Neutrophil (primary cell): ENCODE results near the gene KTN1.

Source experiments
- H3K27ac ChIP-seq: fragments of 200-600 bp; sonication (generic); 2 replicates; pipeline ENCODE4 v1.5.1; 2016; ENCODE audit warnings: mild to moderate bottlenecking, moderate library complexity
- H3K27me3 ChIP-seq: fragments of 200-600 bp; sonication (generic); 2 replicates; pipeline ENCODE4 v1.6.0; 2016; ENCODE audit warnings: mild to moderate bottlenecking
- H3K36me3 ChIP-seq: fragments of 200-600 bp; sonication (generic); 2 replicates; pipeline ENCODE4 v1.5.1; 2017
- H3K4me1 ChIP-seq, 2 experiments: fragments of 200-600 bp in 1 of 2; sonication (generic) in 1 of 2; 1 replicate in 1 of 2; 2 replicates in 1 of 2; pipeline versions ENCODE4 v1.5.1 to v1.6.1; 2013 to 2016; ENCODE audit warnings: low read depth in 1 of 2, low read length in 1 of 2, mild to moderate bottlenecking in 1 of 2, moderate library complexity in 1 of 2; ENCODE audit not compliant: control insufficient read depth in 1 of 2, insufficient read depth in 1 of 2
- H3K4me3 ChIP-seq, 2 experiments: fragments of 200-600 bp in 1 of 2; sonication (generic) in 1 of 2; 1 replicate in 1 of 2; 2 replicates in 1 of 2; pipeline ENCODE4 v1.5.1; 2013 to 2016; ENCODE audit warnings: low read depth in 1 of 2, low read length in 1 of 2, mild to moderate bottlenecking in 1 of 2, moderate library complexity in 1 of 2
- H3K9me3 ChIP-seq: fragments of 200-600 bp; sonication (generic); 2 replicates; pipeline ENCODE4 v1.5.1; 2016
- TF ChIP-seq, protein P1 (sequence below): fragments of 200-600 bp; sonication (generic); IDR thresholded peaks from 2 replicates; pipeline ENCODE4 v1.5.1; 2016; ENCODE audit warnings: antibody characterized with exemption

KTN1 gene

DNA sequence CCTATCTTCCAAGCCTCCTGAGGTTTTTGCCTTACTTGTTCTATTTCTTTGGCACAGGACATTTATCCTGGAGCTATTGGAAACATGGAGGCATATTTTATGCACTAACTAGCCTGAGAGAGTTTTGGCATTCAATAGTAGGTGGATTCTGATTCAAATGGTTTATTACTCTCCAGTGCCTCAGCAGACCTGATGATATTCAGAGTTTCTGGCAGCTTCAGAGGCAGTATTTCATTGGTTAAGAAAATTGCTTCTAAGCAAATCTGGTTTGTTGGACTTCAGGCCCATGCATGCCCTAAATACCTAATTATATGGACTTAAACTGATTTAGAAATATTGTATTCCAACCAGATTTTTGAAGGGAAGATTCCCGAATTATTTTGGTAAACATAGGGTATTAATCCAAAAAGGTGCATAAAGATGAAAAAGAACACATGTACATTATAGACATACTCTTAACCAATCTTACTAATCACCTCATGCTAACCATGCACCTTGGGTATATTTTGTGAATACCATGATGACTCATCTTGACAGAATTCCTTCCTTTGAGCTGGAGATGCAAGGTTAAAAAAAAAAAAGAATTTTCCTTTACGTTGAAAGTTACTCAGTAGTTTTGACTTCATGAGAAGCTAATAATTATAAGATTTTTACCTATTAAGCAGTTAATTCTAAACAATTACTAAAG, 44.3 kb upstream of the KTN1 start:
- no peaks in the 10 kb centered on the region for H3K27me3 ChIP-seq
- H3K36me3 ChIP-seq: no peaks in the 10 kb centered on the region
- no peak overlapping the region for H3K27ac ChIP-seq
- TF ChIP-seq, protein P1, sequence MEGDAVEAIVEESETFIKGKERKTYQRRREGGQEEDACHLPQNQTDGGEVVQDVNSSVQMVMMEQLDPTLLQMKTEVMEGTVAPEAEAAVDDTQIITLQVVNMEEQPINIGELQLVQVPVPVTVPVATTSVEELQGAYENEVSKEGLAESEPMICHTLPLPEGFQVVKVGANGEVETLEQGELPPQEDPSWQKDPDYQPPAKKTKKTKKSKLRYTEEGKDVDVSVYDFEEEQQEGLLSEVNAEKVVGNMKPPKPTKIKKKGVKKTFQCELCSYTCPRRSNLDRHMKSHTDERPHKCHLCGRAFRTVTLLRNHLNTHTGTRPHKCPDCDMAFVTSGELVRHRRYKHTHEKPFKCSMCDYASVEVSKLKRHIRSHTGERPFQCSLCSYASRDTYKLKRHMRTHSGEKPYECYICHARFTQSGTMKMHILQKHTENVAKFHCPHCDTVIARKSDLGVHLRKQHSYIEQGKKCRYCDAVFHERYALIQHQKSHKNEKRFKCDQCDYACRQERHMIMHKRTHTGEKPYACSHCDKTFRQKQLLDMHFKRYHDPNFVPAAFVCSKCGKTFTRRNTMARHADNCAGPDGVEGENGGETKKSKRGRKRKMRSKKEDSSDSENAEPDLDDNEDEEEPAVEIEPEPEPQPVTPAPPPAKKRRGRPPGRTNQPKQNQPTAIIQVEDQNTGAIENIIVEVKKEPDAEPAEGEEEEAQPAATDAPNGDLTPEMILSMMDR: no peak
- no peaks in the 10 kb centered on the region for H3K4me1 ChIP-seq
- no peaks in the 10 kb centered on the region for H3K9me3 ChIP-seq
- no peak overlapping the region for H3K4me3 ChIP-seq

GRCh38 chr14:55536204-55536708, 43.8 kb upstream of the KTN1 start:
- Histone ChIP-seq H3K4me1 (no peaks in the 10 kb centered on the region), H3K27ac (no peak overlapping the region), H3K27me3 (no peaks in the 10 kb centered on the region), H3K9me3 (no peaks in the 10 kb centered on the region), H3K4me3 (no peak overlapping the region), H3K36me3 (no peaks in the 10 kb centered on the region)
- TF ChIP-seq, protein P1: no peak

GRCh38 chr14:55537782-55538181, 42.2 kb upstream of the KTN1 start:
- no peak overlapping the region for H3K27ac ChIP-seq
- no peak overlapping the region for H3K4me3 ChIP-seq
- no peaks in the 10 kb centered on the region for H3K4me1 ChIP-seq
- no peaks in the 10 kb centered on the region for H3K9me3 ChIP-seq
- TF ChIP-seq, protein P1: no peak
- H3K27me3 ChIP-seq: no peaks in the 10 kb centered on the region
- no peaks in the 10 kb centered on the region for H3K36me3 ChIP-seq

DNA sequence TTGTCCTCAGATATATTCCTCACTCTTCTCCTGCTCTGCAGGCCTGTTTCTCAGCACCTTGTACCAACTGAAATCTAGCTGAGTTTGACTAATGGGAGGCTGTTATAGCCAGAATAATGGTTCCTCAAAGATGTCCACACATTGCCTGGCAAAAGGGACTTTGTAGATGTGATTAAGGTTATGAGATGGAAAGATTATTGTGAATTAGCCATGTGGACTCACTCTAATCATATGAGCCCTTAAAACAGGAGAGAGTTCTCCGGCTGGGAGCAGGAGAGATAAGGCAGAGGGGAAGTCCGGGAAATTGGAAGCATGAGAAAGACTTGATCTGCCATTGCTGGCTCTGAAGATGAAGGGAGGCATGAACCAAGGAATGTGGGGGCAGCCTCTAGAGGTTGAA, 40.0 kb upstream of the KTN1 start:
- TF ChIP-seq, protein P1: no peak
- H3K4me1 ChIP-seq: no peaks in the 10 kb centered on the region
- no peaks in the 10 kb centered on the region for H3K9me3 ChIP-seq
- no peaks in the 10 kb centered on the region for H3K27me3 ChIP-seq
- no peak overlapping the region for H3K4me3 ChIP-seq
- no peaks in the 10 kb centered on the region for H3K36me3 ChIP-seq
- no peak overlapping the region for H3K27ac ChIP-seq

GRCh38 chr14:55540847-55541773, 38.9 kb upstream of the KTN1 start:
- TF ChIP-seq, protein P1: no peak
- H3K4me1 ChIP-seq: no peaks in the 10 kb centered on the region
- H3K9me3 ChIP-seq: no peaks in the 10 kb centered on the region
- no peaks in the 10 kb centered on the region for H3K27me3 ChIP-seq
- H3K27ac ChIP-seq: no peak overlapping the region
- no peak overlapping the region for H3K4me3 ChIP-seq
- H3K36me3 ChIP-seq: no peaks in the 10 kb centered on the region
